ENCODE measurements around the gene IGFBP1.
"Not testable (repeated sequence)": the region's sequence is repeated elsewhere in the genome, so short reads cannot be mapped to it uniquely, and the experiment has no call there.

IGFBP1 gene

GRCh38 chr7:45930967-45931366 lies 42.7 kb downstream of the IGFBP1 start:
- no peak for DNase-seq (ENCODE audit: low read depth)
- in situ Hi-C loops (cut with HindIII; ENCODE audit: low sequenced_read_pairs): no loop called here
- no peak for TF ChIP-seq CTCF (IDR thresholded peaks at IDR 0.05; ENCODE audit: low read depth, low read length, missing control alignments)
- H3K4me3 ChIP-seq (ENCODE audit: low read depth, low read length): no peak overlapping the region

GRCh38 chr7:45937301-45937700 lies 49.0 kb downstream of the IGFBP1 start:
- no peak for TF ChIP-seq CTCF (IDR thresholded peaks at IDR 0.05; ENCODE audit: low read depth, low read length, missing control alignments)
- no peak overlapping the region for H3K4me3 ChIP-seq (ENCODE audit: low read depth, low read length)
- DNase-seq (ENCODE audit: low read depth): no peak
- in situ Hi-C loops (cut with HindIII; ENCODE audit: low sequenced_read_pairs): no loop called here

- TF ChIP-seq CTCF (IDR thresholded peaks at IDR 0.05; ENCODE audit: low read depth, low read length, missing control alignments): no peak
These were observed 49.6 kb downstream of the IGFBP1 start for GRCh38 chr7:45937862-45938261.

GRCh38 chr7:45938626-45939302 lies 50.5 kb downstream of the IGFBP1 start:
- DNase-seq (ENCODE audit: low read depth): no peak
- no peak for TF ChIP-seq CTCF (IDR thresholded peaks at IDR 0.05; ENCODE audit: low read depth, low read length, missing control alignments)
- in situ Hi-C loops (cut with HindIII; ENCODE audit: low sequenced_read_pairs): no loop called here
- no peak overlapping the region for H3K4me3 ChIP-seq (ENCODE audit: low read depth, low read length)

More at GRCh38 chr7:45937862-45938261, 49.6 kb downstream of the IGFBP1 start:
- H3K4me3 ChIP-seq (ENCODE audit: low read depth, low read length): no peak overlapping the region
- in situ Hi-C loops (cut with HindIII; ENCODE audit: low sequenced_read_pairs): no loop called here
- DNase-seq (ENCODE audit: low read depth): no peak

GRCh38 chr7:45939574-45939973 lies 51.3 kb downstream of the IGFBP1 start:
- no peak overlapping the region for H3K4me3 ChIP-seq (ENCODE audit: low read depth, low read length)
- no peak for TF ChIP-seq CTCF (IDR thresholded peaks at IDR 0.05; ENCODE audit: low read depth, low read length, missing control alignments)
- DNase-seq (ENCODE audit: low read depth): no peak
- in situ Hi-C loops (cut with HindIII; ENCODE audit: low sequenced_read_pairs): no loop called here

- not testable (repeated sequence) for H3K4me3 ChIP-seq (ENCODE audit: low read depth, low read length); DNase-seq (ENCODE audit: low read depth)
- in situ Hi-C loops (cut with HindIII; ENCODE audit: low sequenced_read_pairs): loop anchor here (10.0 kb wide), 1 partner anchor 224 kb away; no protein-coding TSS in a partner anchor
These were observed 52.0 kb downstream of the IGFBP1 start for GRCh38 chr7:45940237-45940781.

GRCh38 chr7:45940939-45941338 lies 52.7 kb downstream of the IGFBP1 start:
- in situ Hi-C loops (cut with HindIII; ENCODE audit: low sequenced_read_pairs): loop anchor here (10.0 kb wide), 1 partner anchor 224 kb away; no protein-coding TSS in a partner anchor
- no peak for TF ChIP-seq CTCF (IDR thresholded peaks at IDR 0.05; ENCODE audit: low read depth, low read length, missing control alignments)
- no peak overlapping the region for H3K4me3 ChIP-seq (ENCODE audit: low read depth, low read length)

More at GRCh38 chr7:45940939-45941338, 52.7 kb downstream of the IGFBP1 start:
- no peak for DNase-seq (ENCODE audit: low read depth)

Measured in astrocyte of the cerebellum (primary cell).